Amniotic stem cell (primary cell): ENCODE measurements around the gene HDGFL2.
"Not testable (repeated sequence)": the region's sequence is repeated elsewhere in the genome, so short reads cannot be mapped to it uniquely, and the experiment has no call there.

Experiments
- DNase-seq: peaks from one replicate; lab custom pipeline; 2025; lab: John Stamatoyannopoulos, UW

Gene HDGFL2

GRCh38 chr19:4534836-4535658, 63.0 kb downstream of the HDGFL2 start, which contains the start of gene PLIN5:
TSS of gene PLIN5 (minus strand) at chr19:4535224. CDS start at chr19:4534074, 1,150 bp downstream.
- no peak for DNase-seq

- no peak for DNase-seq
These were observed 64.7 kb downstream of the HDGFL2 start for GRCh38 chr19:4536798-4537197.

GRCh38 chr19:4537953-4538600, 66.0 kb downstream of the HDGFL2 start:
- DNase-seq, result no peak

DNA sequence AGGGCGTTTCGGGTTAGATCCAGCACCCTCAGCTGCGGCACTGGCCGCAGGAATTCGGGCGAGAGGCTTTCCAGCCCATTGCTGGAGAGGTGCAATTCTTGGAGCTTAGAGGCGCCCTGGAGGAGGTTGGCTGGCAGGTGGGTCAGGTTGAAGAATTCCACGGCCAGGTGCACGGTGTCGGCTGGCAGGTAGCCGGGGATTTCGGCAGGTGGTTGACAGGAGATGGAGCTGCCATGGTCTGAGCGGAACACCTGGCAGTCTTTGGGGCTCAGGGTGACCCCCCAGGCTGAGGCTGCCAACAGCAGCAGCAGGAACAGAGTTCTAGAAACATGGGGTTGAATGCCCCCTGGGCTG, 66.5 kb downstream of the HDGFL2 start:
- DNase-seq, result no peak

DNA sequence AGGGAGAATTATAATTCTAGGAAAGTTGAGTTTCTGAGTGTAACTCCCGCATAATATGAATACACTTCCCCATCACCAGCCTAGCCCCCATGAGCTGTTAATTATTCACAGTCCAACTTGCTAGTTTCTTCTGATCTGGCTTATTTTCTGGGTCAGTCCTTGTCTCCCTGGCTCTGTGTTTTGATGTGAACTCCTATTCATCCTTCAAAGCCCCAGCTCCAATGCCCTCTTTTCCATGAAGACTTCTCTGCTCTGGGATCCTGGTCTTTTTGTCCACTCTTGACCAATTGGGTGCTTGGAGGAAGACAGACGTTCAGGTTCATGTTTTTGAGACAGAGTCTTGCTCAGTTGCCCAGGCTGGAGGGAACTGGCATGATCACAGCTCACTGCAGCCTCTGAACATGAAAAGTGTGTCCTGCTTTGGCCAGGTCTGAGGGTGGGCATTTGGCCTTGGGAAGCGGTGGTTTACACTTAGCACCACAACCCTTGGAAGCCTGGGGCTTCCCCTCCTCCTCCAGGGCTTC, 67.1 kb downstream of the HDGFL2 start:
- DNase-seq, result no peak

DNA sequence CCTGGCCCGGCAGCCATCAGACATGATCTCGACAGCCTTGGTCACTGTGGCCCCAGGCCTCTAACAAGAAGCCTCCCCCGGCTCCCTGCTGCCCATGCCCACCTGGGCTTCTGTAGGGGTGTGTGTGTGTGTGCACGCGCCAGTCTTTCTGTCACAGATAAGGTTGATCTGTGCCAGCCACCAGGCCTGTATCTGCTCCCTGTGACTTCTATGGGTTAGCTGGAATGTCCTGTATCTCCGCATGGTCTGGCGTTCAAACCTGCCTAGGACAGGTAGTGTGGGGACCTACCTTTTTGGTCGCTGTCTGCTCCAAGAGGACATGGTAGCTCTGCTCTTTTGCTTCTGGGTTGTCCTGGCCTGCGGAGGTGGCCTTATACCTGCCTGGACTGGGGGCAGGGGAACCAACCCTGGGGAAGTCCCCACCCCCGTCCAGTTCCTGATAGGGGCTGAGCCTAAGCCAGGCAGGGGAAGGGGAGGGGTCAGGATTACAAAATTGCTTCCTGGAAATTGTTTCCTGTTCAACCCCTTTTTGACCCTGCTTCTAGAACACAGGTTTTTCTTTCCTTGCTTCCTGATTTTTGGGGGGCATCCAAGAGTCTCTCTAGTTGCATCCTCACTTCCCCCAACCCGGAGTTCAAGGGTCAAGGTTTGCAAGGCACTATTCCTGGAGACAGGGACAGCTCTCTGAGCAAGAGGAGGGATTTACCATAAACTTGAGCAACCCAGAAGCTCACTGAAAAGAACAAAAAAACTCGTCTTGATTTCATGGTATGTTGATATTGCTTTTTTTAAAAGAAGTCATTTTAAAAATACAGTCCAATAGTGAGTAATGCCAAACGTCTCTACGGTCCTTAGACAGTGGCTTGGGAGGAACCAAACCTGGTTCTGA, 67.8 kb downstream of the HDGFL2 start, which contains the start of gene LRG1:
LRG1 (minus strand) TSS at position 344 of the 889 bp plus-strand sequence; CDS start at position 321, 23 bp downstream.
- DNase-seq, result no peak

GRCh38 chr19:4541114-4541805, 69.2 kb downstream of the HDGFL2 start:
- DNase-seq, result no peak

DNA sequence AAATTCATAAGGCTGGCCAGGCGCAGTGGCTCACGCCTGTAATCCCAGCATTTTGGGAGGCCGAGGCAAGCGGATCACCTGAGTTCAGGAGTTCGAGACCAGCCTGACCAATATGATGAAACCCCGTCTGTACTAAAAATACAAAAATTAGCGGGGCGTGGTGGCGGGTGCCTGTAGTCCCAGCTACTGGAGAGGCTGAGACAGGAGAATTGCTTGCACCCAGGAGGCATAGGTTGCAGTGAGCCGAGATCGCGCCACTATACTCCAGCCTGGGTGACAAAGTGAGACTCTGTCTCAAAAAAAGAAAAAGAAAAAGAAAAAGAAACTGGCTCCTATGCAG, 69.7 kb downstream of the HDGFL2 start:
- DNase-seq, result not testable (repeated sequence)

- no peak for DNase-seq
These were observed 71.1 kb downstream of the HDGFL2 start for GRCh38 chr19:4542896-4543841.

GRCh38 chr19:4543842-4544647, 71.9 kb downstream of the HDGFL2 start:
- no peak for DNase-seq

DNA sequence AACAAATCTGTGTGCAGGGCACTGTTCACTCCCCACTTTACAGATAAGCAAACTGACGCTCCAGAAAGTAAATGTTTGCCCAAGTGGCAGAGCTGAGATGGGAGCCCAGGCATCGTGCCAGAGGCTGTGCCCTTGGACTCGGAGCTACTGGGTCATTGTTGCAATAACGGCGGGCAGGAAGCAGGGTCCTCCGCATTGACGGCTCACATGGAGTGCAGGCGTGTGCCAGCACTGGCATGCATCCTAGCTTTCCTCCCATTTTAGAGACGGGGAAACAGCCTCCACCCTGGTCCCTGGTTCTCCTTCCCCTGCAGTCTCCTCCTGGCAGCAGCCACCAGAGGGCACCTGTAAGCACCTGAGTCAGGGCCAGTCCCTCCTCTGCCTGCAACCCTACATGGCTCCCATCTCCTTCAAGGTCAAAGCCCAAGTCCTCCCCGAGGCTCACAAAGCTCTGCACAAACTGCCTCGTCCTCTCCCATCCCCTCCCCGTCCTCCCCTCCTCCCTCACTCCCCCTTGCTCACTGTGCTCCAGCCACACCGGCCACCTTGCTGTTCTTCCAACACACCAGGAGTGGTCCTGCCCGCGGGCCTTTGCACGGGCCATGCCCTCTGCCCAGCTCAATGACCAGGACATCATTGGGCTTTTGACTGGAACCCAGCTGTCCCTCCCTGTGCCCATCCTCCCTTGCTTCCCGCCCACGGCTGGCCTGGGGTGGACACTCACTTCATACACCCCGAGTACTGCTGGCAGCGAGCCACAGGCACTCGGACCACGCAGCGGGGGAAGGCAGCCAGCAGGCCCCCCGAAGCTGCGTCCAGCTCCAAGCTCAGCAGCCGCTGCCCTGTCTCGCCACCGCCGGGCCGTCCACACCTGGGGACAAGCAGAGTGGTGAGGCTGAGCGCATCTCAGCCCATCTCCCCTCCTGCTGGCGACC, 75.5 kb downstream of the HDGFL2 start:
- no peak for DNase-seq

DNA sequence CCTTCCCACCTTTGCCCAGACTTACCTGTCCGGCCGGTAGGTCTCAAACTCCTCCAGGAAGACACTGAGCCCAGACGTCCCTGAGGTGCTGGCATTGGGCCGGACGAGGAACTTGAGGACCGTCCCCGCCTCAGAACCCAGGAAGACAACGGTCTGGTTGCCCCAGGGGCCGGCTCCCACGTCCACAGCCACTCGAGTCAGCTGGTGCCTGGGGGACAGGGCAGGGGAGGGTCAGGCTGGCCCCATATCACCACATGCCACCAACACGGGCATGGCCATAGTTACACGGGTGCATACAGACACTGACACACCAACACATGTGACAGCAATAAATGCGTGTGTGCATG, 76.1 kb downstream of the HDGFL2 start:
- no peak for DNase-seq

DNA sequence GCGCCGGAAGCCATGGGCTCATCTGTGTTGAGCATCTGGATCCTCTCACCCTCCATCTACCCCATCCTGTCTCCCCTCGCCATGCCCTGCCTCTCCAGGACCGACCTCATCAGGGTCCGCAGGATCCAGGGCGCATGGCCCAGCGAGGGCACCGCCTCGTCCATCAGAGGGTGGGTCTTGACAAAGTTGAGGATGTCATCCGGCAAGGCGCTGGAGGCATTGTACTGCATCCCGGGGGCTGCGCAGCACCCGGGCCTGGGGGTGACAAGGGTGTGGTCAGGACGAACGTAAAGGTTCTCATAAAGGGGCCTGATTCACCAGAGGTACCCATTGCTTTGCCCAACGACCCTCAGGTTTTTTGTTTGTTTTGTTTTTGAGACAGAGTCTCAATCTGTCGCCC, 77.9 kb downstream of the HDGFL2 start:
- no peak for DNase-seq

DNA sequence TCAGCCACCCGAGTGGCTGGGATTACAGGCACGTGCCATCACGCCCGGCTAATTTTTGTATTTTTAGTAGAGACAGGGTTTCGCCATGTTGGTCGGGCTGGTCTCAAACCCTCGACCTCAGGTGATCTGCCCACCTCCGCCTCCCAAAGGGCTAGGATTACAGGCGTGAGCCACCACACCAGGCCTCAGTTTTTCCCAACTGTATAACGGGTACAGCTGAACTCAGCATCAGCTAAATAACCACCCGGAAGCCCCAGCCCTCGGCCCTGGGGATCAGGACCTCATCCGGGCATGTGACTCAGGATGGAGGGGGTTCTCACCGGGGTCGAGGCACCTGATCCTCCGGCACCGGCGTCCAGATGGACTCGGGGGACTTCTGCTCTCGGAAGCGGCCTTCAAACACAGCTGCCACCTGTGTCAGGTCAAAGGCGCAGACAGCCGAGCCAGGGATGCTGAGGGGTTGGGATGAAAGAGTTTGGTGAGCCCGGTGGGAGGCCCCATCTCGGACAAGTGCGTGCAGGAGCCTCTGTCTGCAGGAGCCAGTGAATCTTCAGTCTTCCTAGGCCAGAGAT, 78.5 kb downstream of the HDGFL2 start:
- DNase-seq, result no peak
